IMR-90 (cell line): ENCODE data around the gene FOCAD. TPM values are rescaled to one million over a fixed set of nuclear protein-coding genes. Genes with fewer than 3 reads are reported as not detected.

Source experiments
- ATAC-seq: fragments of 200-7000 bp; cut with Tn5 transposase; 2 replicates; pipeline ENCODE4 v1.9.1; 2020; ENCODE audit warnings: low read depth, mild to moderate bottlenecking, moderate library complexity
- BruUV-seq: library from RNA; stranded (reverse); fragments of 400-500 nt; replicated peaks from 2 replicates; lab custom pipeline; 2021; lab: Mats Ljungman, UMichigan
- CTCF ChIA-PET: fragments of 300-600 bp; formaldehyde crosslinking; extraction: SDS; loops from one replicate; lab custom pipeline; 2021; ENCODE audit warnings: antibody characterized with exemption; lab: Yijun Ruan, JAX
- POLR2A ChIA-PET: fragments of 300-600 bp; sonication (Branson Sonifier 250); formaldehyde crosslinking; loops from one replicate; lab custom pipeline; 2022; ENCODE audit warnings: antibody characterized with exemption; ENCODE audit not compliant: unreplicated experiment; lab: Charles Lee
- DNase-seq: peaks from one replicate; pipeline ENCODE4 v3.0.0; 2013
- H2AFZ ChIP-seq: replicated peaks from 2 replicates; pipeline ENCODE3; 2013; ENCODE audit warnings: low read length, mild to moderate bottlenecking; ENCODE audit not compliant: poor library complexity
- H2AK5ac ChIP-seq: 2 replicates; pipeline ENCODE4 v1.6.1; 2013; ENCODE audit warnings: low read depth, low read length, inconsistent platforms
- H2AK9ac ChIP-seq: replicated peaks from 2 replicates; pipeline ENCODE3; 2013; ENCODE audit warnings: mild to moderate bottlenecking, low read depth, low read length, moderate library complexity; ENCODE audit not compliant: poor library complexity
- H2BK120ac ChIP-seq: 2 replicates; pipeline ENCODE4 v1.6.1; 2013; ENCODE audit warnings: low read depth, low read length, inconsistent platforms
- H2BK15ac ChIP-seq: 3 replicates; pipeline ENCODE4 v1.6.1; 2013; ENCODE audit warnings: low read depth, low read length, inconsistent platforms
- H2BK20ac ChIP-seq: 2 replicates; pipeline ENCODE4 v1.6.1; 2013; ENCODE audit warnings: low read depth, mild to moderate bottlenecking, inconsistent platforms, low read length, moderate library complexity
- H2BK5ac ChIP-seq: 2 replicates; pipeline ENCODE4 v1.6.1; 2013; ENCODE audit warnings: mild to moderate bottlenecking, low read depth, low read length, inconsistent platforms; ENCODE audit not compliant: poor library complexity, severe bottlenecking
- H3K14ac ChIP-seq: replicated peaks from 2 replicates; pipeline ENCODE4 v1.6.1; 2013; ENCODE audit warnings: low read depth, low read length, inconsistent platforms
- H3K18ac ChIP-seq: 2 replicates; pipeline ENCODE4 v1.6.1; 2013; ENCODE audit warnings: low read depth, low read length, control low read depth
- H3K23ac ChIP-seq: 2 replicates; pipeline ENCODE4 v1.6.1; 2013; ENCODE audit warnings: low read depth, low read length, inconsistent platforms
- H3K27ac ChIP-seq: 2 replicates; pipeline ENCODE4 v1.5.1; 2013; ENCODE audit warnings: mild to moderate bottlenecking, control low read depth, low read length; ENCODE audit not compliant: insufficient read depth
- H3K27me3 ChIP-seq: 2 replicates; pipeline ENCODE4 v1.6.1; 2013; ENCODE audit warnings: low read length; ENCODE audit not compliant: control insufficient read depth, insufficient read depth
- H3K36me3 ChIP-seq: 2 replicates; pipeline ENCODE4 v1.6.1; 2013; ENCODE audit warnings: low read length, mixed read lengths; ENCODE audit not compliant: control insufficient read depth, insufficient read depth
- H3K4ac ChIP-seq: 2 replicates; pipeline ENCODE4 v1.6.1; 2013; ENCODE audit warnings: low read depth, low read length, inconsistent platforms
- H3K4me1 ChIP-seq: 2 replicates; pipeline ENCODE4 v1.6.1; 2013; ENCODE audit warnings: low read length, mixed read lengths; ENCODE audit not compliant: control insufficient read depth, insufficient read depth
- H3K4me2 ChIP-seq: 2 replicates; pipeline ENCODE4 v1.6.1; 2013; ENCODE audit warnings: low read depth, mild to moderate bottlenecking, control low read depth, low read length, moderate library complexity
- H3K4me3 ChIP-seq: 2 replicates; pipeline ENCODE4 v1.5.1; 2013; ENCODE audit warnings: low read depth, mild to moderate bottlenecking, control low read depth, low read length, moderate library complexity; ENCODE audit not compliant: insufficient read depth
- H3K56ac ChIP-seq: 2 replicates; pipeline ENCODE4 v1.6.1; 2013; ENCODE audit warnings: low read length, inconsistent platforms; ENCODE audit not compliant: insufficient read depth; ENCODE audit errors: extremely low read depth
- H3K79me1 ChIP-seq, 2 experiments: 2 replicates each; pipeline ENCODE4 v1.6.1; 2013; ENCODE audit warnings: low read length in 2 of 2, inconsistent platforms in 1 of 2, low read depth in 1 of 2
- H3K9ac ChIP-seq: 2 replicates; pipeline ENCODE4 v1.6.1; 2013; ENCODE audit warnings: low read depth, low read length, control low read depth
- H3K9me1 ChIP-seq: 2 replicates; pipeline ENCODE4 v1.6.1; 2013; ENCODE audit warnings: low read length, inconsistent platforms; ENCODE audit not compliant: insufficient read depth
- H3K9me3 ChIP-seq: 2 replicates; pipeline ENCODE4 v1.6.1; 2013; ENCODE audit warnings: low read length; ENCODE audit not compliant: control insufficient read depth, insufficient read depth
- H4K20me1 ChIP-seq: 2 replicates; pipeline ENCODE4 v1.6.1; 2013; ENCODE audit warnings: low read length, inconsistent platforms; ENCODE audit not compliant: insufficient read depth
- H4K5ac ChIP-seq: 2 replicates; pipeline ENCODE4 v1.6.1; 2013; ENCODE audit warnings: mild to moderate bottlenecking, low read depth, low read length, control low read depth
- H4K8ac ChIP-seq, 2 experiments: 2 replicates each; pipeline ENCODE4 v1.6.1; 2013; ENCODE audit warnings: low read depth in 2 of 2, low read length in 2 of 2, control low read depth in 1 of 2, inconsistent platforms in 1 of 2
- H4K91ac ChIP-seq: 2 replicates; pipeline ENCODE4 v1.6.1; 2013; ENCODE audit warnings: low read depth, low read length, inconsistent platforms; ENCODE audit not compliant: insufficient read depth
- BHLHE40 ChIP-seq: fragments of 150-350 bp; IDR thresholded peaks from 2 replicates; pipeline ENCODE4 v1.6.1; 2016; ENCODE audit warnings: mild to moderate bottlenecking, low read depth, low read length
- NFE2L2 ChIP-seq: fragments of 150-350 bp; IDR thresholded peaks from 2 replicates; pipeline ENCODE4 v1.6.1; 2016; ENCODE audit warnings: low read depth, mild to moderate bottlenecking, low read length
- RCOR1 ChIP-seq: IDR thresholded peaks from 2 replicates; pipeline ENCODE4 v1.6.1; 2012; ENCODE audit warnings: mild to moderate bottlenecking, low read length, improper control_type of control experiment; ENCODE audit not compliant: insufficient replicate concordance
- WGBS, 2 experiments: methylation state at CpG; one replicate each; pipeline versions ENCODE4 v1.1.5 to v1.1.7; 2013; ENCODE audit warnings: missing lambda C conversion rate in 2 of 2; ENCODE audit not compliant: insufficient read length in 1 of 2; ENCODE audit errors: extremely low coverage in 2 of 2; 5-methylcytosine and 5-hydroxymethylcytosine counted together
- dilution Hi-C: fragments of 300-500 bp; cut with HindIII; formaldehyde crosslinking; loops from one replicate; pipeline ENCODE4 v1.14.3; 2018; ENCODE audit warnings: low sequenced_read_pairs; ENCODE audit not compliant: unreplicated experiment
- in situ Hi-C: fragments of 300-500 bp; cut with MboI; formaldehyde crosslinking; loops from 3 replicates; pipeline ENCODE4 v1.14.3; 2019; ENCODE audit warnings: low sequenced_read_pairs, inconsistent platforms, mixed read lengths
- intact Hi-C: fragments of 100-400 bp; cut with micrococcal nuclease; formaldehyde crosslinking; loops from 2 replicates; pipeline ENCODE4 v1.10.0; 2022
- polyA plus RNA-seq, 3 experiments: library from polyadenylated mRNA; depleted of rRNA; stranded (reverse); fragments of >200 nt; gene quantifications; 2 replicates each; pipeline ENCODE4 v1.2.3, GENCODE V29; 2012; ENCODE audit warnings: low replicate concordance in 1 of 3
- total RNA-seq: library from RNA; depleted of rRNA; stranded (reverse); fragments of >200 nt; gene quantifications from 2 replicates; pipeline ENCODE4 v1.2.3, GENCODE V29; 2012

The FOCAD gene
- total and polyA plus RNA-seq, 2 of the 4 experiments (the other 2 are of a cell fraction), result 28.8 to 91.2 TPM

GRCh38 chr9:20726144-20726543 is 42.1 kb downstream of the FOCAD start:
- Histone ChIP-seq H3K4me2 (no peak overlapping the region), H3K9ac (no peak overlapping the region), H3K27me3 (no peaks in the 10 kb centered on the region), H3K79me1 (peaks cover 0 to 8% of the 10 kb centered on the region in 2 experiments; a peak in 1 of 4 replicates), H2BK20ac (no peak overlapping the region), H3K56ac (no peak overlapping the region), H3K9me3 (no peaks in the 10 kb centered on the region), H4K8ac (no peak overlapping the region), H2AK5ac (no peak overlapping the region), H3K23ac (no peak overlapping the region), H2AFZ (no peak overlapping the region), H3K36me3 (peaks cover 9% of the 10 kb centered on the region), H3K18ac (no peak overlapping the region), H3K9me1 (peaks cover 2% of the 10 kb centered on the region; the same call in 1 of the 2 replicates), H3K4ac (no peak overlapping the region), H2BK15ac (no peak overlapping the region), H4K91ac (no peak overlapping the region), H4K5ac (no peak overlapping the region), H3K27ac (no peak overlapping the region), H2BK5ac (no peak overlapping the region), H4K20me1 (no peaks in the 10 kb centered on the region), H3K4me3 (no peak overlapping the region), H3K14ac (no peak overlapping the region), H2BK120ac (no peak overlapping the region), H2AK9ac (no peak overlapping the region), H3K4me1 (no peaks in the 10 kb centered on the region)
- in situ Hi-C loops, result no loop called here
- TF ChIP-seq NFE2L2, result no peak
- TF ChIP-seq BHLHE40, result no peak
- TF ChIP-seq RCOR1, result no peak
- DNase-seq, result no peak
- no CpG with 5 or more reads among the region's 2 CpGs for WGBS, 2 experiments
- dilution Hi-C loops, result no loop called here
- ChIA-PET CTCF (interaction anchor here (0.6 to 1.2 kb wide), 2 partner anchors 30 to 1396 kb away, joined by 4 to 6 read pairs; no protein-coding TSS in a partner anchor), POLR2A (no interaction called here)
- no peak for ATAC-seq
- intact Hi-C loops, result no loop called here
- no TSS peak for BruUV-seq
